NT2/D1 (cell line): ENCODE data around the gene GTF3C5.

Experiments used
- SUZ12 ChIP-seq: IDR thresholded peaks from 2 replicates; pipeline ENCODE4 v1.6.1; 2011; ENCODE audit not compliant: insufficient read length, insufficient read depth; ENCODE audit errors: extremely low read depth
- YY1 ChIP-seq: IDR thresholded peaks from 2 replicates; pipeline ENCODE4 v1.6.1; 2011; ENCODE audit not compliant: insufficient read length, insufficient read depth

- TF ChIP-seq SUZ12 (no peak), YY1 (no peak)
Observed at GRCh38 chr9:133067813-133068212, 37.0 kb downstream of the GTF3C5 start.
